GM12878 (cell line): ENCODE data around the gene NEK1. TPM values are rescaled to one million over a fixed set of nuclear protein-coding genes. Genes with fewer than 3 reads are reported as not detected.
A peak's percentile ranks its signal among the peaks of the same experiment; 100 is the strongest.

Experiments
- ASH2L ChIP-seq: fragments of 300-600, 200-600 bp; sonication (generic); IDR thresholded peaks from 2 replicates; pipeline ENCODE4 v1.6.1; 2017; ENCODE audit warnings: low read depth, mild to moderate bottlenecking, borderline replicate concordance
- EP300 ChIP-seq, 2 experiments: fragments of 150-350 bp in 1 of 2; IDR thresholded peaks; 2 replicates each; pipeline ENCODE4 v1.6.1; 2011 to 2012; ENCODE audit warnings: low read depth in 2 of 2, low read length in 2 of 2, borderline replicate concordance in 1 of 2, improper control_type of control experiment in 1 of 2, inconsistent platforms in 1 of 2; ENCODE audit not compliant: control insufficient read depth in 1 of 2
- EZH2 ChIP-seq: IDR thresholded peaks from 2 replicates; pipeline ENCODE4 v1.6.1; 2012; ENCODE audit warnings: low read depth, mild to moderate bottlenecking, control low read depth, inconsistent platforms, low read length, borderline replicate concordance; ENCODE audit not compliant: control insufficient read depth
- FOS ChIP-seq: IDR thresholded peaks from 3 replicates; pipeline ENCODE4 v1.6.1; 2011; ENCODE audit warnings: borderline replicate concordance; ENCODE audit not compliant: insufficient read length; ENCODE audit errors: extremely low read depth
- NR2F1 ChIP-seq: fragments of 450-650 bp; conservative IDR thresholded peaks from 2 replicates; pipeline ENCODE4 v1.6.1; 2017; ENCODE audit warnings: mild to moderate bottlenecking
- SIX5 ChIP-seq: IDR thresholded peaks from 2 replicates; pipeline ENCODE4 v1.6.1; 2011; ENCODE audit warnings: mild to moderate bottlenecking, low read depth, low read length, moderate library complexity; ENCODE audit not compliant: severe bottlenecking
- SMAD1 ChIP-seq: fragments of 450-650 bp; IDR thresholded peaks from 2 replicates; pipeline ENCODE4 v1.6.1; 2018; ENCODE audit warnings: mild to moderate bottlenecking, low read depth; ENCODE audit not compliant: partially characterized antibody
- SMAD5 ChIP-seq: IDR thresholded peaks from 2 replicates; pipeline ENCODE4 v1.6.1; 2016; ENCODE audit warnings: antibody characterized with exemption, low read depth
- SREBF1 ChIP-seq: IDR thresholded peaks from 2 replicates; pipeline ENCODE4 v1.6.1; 2012; ENCODE audit warnings: mild to moderate bottlenecking, low read length
- STAT3 ChIP-seq: IDR thresholded peaks from 2 replicates; pipeline ENCODE4 v1.6.1; 2011; ENCODE audit warnings: low read depth, low read length, improper control_type of control experiment
- TAF1 ChIP-seq: IDR thresholded peaks from 2 replicates; pipeline ENCODE4 v1.6.1; 2011; ENCODE audit warnings: mild to moderate bottlenecking, low read depth, low read length, borderline replicate concordance
- ZNF24 ChIP-seq: fragments of 450-650 bp; IDR thresholded peaks from 2 replicates; pipeline ENCODE4 v1.6.1; 2017; ENCODE audit warnings: antibody characterized with exemption, mild to moderate bottlenecking
- ZNF622 ChIP-seq: fragments of 450-650 bp; IDR thresholded peaks from 2 replicates; pipeline ENCODE4 v1.6.1; 2017; ENCODE audit warnings: mild to moderate bottlenecking, inconsistent platforms
- polyA plus RNA-seq, 11 experiments: library from polyadenylated mRNA; depleted of rRNA in 4 of 11; unstranded in 6 of 11; stranded (reverse) in 5 of 11; fragments of >200 nt; fragmentation: Nextera tagmentation in 4 of 11; fragmentation: Illumina TruSeq in 1 of 11; extraction: Ambion mirVana in 4 of 11; extraction: Trizol in 1 of 11; gene quantifications; 1 replicate in 1 of 11; 2 replicates in 10 of 11; pipeline versions ENCODE4 v1.2.1 to v1.2.3, GENCODE V29; 2011 to 2016; ENCODE audit warnings: inconsistent platforms in 2 of 11, missing spikeins in 2 of 11, low read depth in 1 of 11
- total RNA-seq, 4 experiments: library from RNA; depleted of rRNA in 3 of 4; stranded (reverse); fragments of >200 nt in 3 of 4; fragmentation: Illumina TruSeq in 1 of 4; extraction: Trizol in 1 of 4; gene quantifications; 2 replicates each; pipeline versions ENCODE4 v1.2.1 to v1.2.3, GENCODE V29; 2013 to 2021
- TF ChIP-seq, protein P1 (sequence below): fragments of 450-650 bp; conservative IDR thresholded peaks from 2 replicates; pipeline ENCODE4 v1.6.1; 2017; ENCODE audit warnings: mild to moderate bottlenecking, moderate library complexity
- TF ChIP-seq, protein P2 (sequence below): fragments of 150-350 bp; IDR thresholded peaks from 2 replicates; pipeline ENCODE4 v1.6.1; 2016; ENCODE audit warnings: low read depth, low read length
- TF ChIP-seq, protein P3 (sequence below): fragments of 450-650 bp; IDR thresholded peaks from 2 replicates; pipeline ENCODE4 v1.6.1; 2017; ENCODE audit warnings: mild to moderate bottlenecking, moderate library complexity

Gene NEK1
- total and polyA plus RNA-seq, 10 of the 15 experiments (the other 5 are each of a cell fraction or from before 2014, with no cell fraction given) = 4.9 to 16.1 (median 7.5) TPM

GRCh38 chr4:169619958-169620879 lies 7.8 kb upstream of the NEK1 start, which contains the start of gene CLCN3 (continued):
- TF ChIP-seq SMAD5 (peak; percentile 95), STAT3 (no peak), ASH2L (0 out of 2 replicates have a peak, but pooled peaks have one; percentile 48), ZNF622 (no peak), SREBF1 (no peak), TAF1 (peak; percentile 69), FOS (no peak), SIX5 (no peak), EP300 (IDR thresholded peaks at IDR 0.05; ENCODE audit: borderline replicate concordance in 1 of 2, control insufficient read depth in 1 of 2, low read depth in 2 of 2, low read length in 2 of 2) (peak in 1 of 2 experiments; percentile 78; a peak in 3 of 4 replicates), NR2F1 (peak; percentile 76), EZH2 (no peak), ZNF24 (no peak), SMAD1 (peak; percentile 77)
- TF ChIP-seq, protein P1, sequence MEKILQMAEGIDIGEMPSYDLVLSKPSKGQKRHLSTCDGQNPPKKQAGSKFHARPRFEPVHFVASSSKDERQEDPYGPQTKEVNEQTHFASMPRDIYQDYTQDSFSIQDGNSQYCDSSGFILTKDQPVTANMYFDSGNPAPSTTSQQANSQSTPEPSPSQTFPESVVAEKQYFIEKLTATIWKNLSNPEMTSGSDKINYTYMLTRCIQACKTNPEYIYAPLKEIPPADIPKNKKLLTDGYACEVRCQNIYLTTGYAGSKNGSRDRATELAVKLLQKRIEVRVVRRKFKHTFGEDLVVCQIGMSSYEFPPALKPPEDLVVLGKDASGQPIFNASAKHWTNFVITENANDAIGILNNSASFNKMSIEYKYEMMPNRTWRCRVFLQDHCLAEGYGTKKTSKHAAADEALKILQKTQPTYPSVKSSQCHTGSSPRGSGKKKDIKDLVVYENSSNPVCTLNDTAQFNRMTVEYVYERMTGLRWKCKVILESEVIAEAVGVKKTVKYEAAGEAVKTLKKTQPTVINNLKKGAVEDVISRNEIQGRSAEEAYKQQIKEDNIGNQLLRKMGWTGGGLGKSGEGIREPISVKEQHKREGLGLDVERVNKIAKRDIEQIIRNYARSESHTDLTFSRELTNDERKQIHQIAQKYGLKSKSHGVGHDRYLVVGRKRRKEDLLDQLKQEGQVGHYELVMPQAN = peak; percentile 57; the same call in 1 of the 2 replicates
- TF ChIP-seq, protein P2, sequence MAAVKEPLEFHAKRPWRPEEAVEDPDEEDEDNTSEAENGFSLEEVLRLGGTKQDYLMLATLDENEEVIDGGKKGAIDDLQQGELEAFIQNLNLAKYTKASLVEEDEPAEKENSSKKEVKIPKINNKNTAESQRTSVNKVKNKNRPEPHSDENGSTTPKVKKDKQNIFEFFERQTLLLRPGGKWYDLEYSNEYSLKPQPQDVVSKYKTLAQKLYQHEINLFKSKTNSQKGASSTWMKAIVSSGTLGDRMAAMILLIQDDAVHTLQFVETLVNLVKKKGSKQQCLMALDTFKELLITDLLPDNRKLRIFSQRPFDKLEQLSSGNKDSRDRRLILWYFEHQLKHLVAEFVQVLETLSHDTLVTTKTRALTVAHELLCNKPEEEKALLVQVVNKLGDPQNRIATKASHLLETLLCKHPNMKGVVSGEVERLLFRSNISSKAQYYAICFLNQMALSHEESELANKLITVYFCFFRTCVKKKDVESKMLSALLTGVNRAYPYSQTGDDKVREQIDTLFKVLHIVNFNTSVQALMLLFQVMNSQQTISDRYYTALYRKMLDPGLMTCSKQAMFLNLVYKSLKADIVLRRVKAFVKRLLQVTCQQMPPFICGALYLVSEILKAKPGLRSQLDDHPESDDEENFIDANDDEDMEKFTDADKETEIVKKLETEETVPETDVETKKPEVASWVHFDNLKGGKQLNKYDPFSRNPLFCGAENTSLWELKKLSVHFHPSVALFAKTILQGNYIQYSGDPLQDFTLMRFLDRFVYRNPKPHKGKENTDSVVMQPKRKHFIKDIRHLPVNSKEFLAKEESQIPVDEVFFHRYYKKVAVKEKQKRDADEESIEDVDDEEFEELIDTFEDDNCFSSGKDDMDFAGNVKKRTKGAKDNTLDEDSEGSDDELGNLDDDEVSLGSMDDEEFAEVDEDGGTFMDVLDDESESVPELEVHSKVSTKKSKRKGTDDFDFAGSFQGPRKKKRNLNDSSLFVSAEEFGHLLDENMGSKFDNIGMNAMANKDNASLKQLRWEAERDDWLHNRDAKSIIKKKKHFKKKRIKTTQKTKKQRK = no peak
- TF ChIP-seq, protein P3, sequence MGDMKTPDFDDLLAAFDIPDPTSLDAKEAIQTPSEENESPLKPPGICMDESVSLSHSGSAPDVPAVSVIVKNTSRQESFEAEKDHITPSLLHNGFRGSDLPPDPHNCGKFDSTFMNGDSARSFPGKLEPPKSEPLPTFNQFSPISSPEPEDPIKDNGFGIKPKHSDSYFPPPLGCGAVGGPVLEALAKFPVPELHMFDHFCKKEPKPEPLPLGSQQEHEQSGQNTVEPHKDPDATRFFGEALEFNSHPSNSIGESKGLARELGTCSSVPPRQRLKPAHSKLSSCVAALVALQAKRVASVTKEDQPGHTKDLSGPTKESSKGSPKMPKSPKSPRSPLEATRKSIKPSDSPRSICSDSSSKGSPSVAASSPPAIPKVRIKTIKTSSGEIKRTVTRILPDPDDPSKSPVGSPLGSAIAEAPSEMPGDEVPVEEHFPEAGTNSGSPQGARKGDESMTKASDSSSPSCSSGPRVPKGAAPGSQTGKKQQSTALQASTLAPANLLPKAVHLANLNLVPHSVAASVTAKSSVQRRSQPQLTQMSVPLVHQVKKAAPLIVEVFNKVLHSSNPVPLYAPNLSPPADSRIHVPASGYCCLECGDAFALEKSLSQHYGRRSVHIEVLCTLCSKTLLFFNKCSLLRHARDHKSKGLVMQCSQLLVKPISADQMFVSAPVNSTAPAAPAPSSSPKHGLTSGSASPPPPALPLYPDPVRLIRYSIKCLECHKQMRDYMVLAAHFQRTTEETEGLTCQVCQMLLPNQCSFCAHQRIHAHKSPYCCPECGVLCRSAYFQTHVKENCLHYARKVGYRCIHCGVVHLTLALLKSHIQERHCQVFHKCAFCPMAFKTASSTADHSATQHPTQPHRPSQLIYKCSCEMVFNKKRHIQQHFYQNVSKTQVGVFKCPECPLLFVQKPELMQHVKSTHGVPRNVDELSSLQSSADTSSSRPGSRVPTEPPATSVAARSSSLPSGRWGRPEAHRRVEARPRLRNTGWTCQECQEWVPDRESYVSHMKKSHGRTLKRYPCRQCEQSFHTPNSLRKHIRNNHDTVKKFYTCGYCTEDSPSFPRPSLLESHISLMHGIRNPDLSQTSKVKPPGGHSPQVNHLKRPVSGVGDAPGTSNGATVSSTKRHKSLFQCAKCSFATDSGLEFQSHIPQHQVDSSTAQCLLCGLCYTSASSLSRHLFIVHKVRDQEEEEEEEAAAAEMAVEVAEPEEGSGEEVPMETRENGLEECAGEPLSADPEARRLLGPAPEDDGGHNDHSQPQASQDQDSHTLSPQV = no peak
